ENCODE measurements around the gene GNB5.

GRCh38 chr15:52186651-52187486 is 4.3 kb downstream of the GNB5 start:
- TF ChIP-seq MTF2 (CRISPR knock-in tag; IDR thresholded peaks at IDR 0.05; ENCODE audit: borderline replicate concordance): no peak
- TF ChIP-seq ZNF281 (CRISPR knock-in tag; IDR thresholded peaks at IDR 0.05; ENCODE audit: borderline replicate concordance): no peak

All from HepG2 (cell line).